ENCODE data around the gene ASB3. TPM values are rescaled to one million over a fixed set of nuclear protein-coding genes. Genes with fewer than 3 reads are reported as not detected.
A peak's percentile ranks its signal among the peaks of the same experiment; 100 is the strongest.

Gene ASB3
- total RNA-seq, 1 experiment from 2014 or later = 11.9 TPM

DNA sequence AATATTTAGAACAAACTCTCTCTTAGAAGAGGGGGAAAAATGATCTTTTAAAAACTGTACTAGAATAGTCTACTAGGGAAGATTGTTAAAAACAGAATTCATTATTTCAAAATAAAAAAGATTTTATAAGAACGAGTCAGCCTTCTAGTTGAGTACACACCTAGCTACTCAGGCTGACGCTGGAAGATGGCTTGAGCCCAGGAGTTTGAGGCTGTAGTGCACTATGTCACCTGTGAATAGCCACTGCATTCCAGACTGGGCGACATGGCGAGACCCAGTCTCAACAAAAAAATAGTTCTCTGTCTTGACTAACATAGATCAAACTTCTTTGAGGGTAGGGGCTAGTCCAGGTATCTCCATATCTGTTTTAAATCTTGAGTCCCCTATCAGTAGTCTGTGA lies 34.0 kb upstream of the ASB3 start:
- no peaks in the 10 kb centered on the region for H4K20me1 ChIP-seq (ENCODE audit: low read length)
- no peaks in the 10 kb centered on the region for H3K9me3 ChIP-seq (ENCODE audit: low read length)
- CTCF ChIA-PET = interaction anchor here (0.6 kb wide), 1 partner anchor 10 kb away, joined by 5 read pairs; no protein-coding TSS in a partner anchor
- peak; percentile 90 for ATAC-seq
- no peak overlapping the region for H3K4me2 ChIP-seq (ENCODE audit: low read length)
- peak; percentile 56 for DNase-seq
- H3K27ac ChIP-seq (ENCODE audit: low read length) = no peak overlapping the region
- H3K79me2 ChIP-seq (ENCODE audit: low read length) = no peaks in the 10 kb centered on the region
- H3K36me3 ChIP-seq (ENCODE audit: low read depth, low read length) = peaks cover 12% of the 10 kb centered on the region
- intact Hi-C loops (cut with micrococcal nuclease) = no loop called here
- H3F3A ChIP-seq (ENCODE audit: low read length, unreplicated experiment) = no peaks in the 10 kb centered on the region
- TF ChIP-seq EZH2phosphoT487 (IDR thresholded peaks at IDR 0.05; ENCODE audit: borderline replicate concordance, low read length) (no peak), EZH2 (IDR thresholded peaks at IDR 0.05; ENCODE audit: low read length, unreplicated experiment) (no peak)
- no peak overlapping the region for H3K9ac ChIP-seq (ENCODE audit: low read length)
- POLR2A ChIA-PET (ENCODE audit: unreplicated experiment) = no interaction called here
- no peaks in the 10 kb centered on the region for H3K27me3 ChIP-seq (ENCODE audit: low read length)
- H3K4me1 ChIP-seq (ENCODE audit: insufficient read depth, low read length) = no peaks in the 10 kb centered on the region
- H3K9me2 ChIP-seq (replicated peaks; ENCODE audit: low read length) = no peaks in the 10 kb centered on the region
- BruUV-seq (replicated peaks) = no TSS peak
- no peak overlapping the region for H2AFZ ChIP-seq (ENCODE audit: low read length)
- no peak overlapping the region for H3K4me3 ChIP-seq (ENCODE audit: low read length)

DNA sequence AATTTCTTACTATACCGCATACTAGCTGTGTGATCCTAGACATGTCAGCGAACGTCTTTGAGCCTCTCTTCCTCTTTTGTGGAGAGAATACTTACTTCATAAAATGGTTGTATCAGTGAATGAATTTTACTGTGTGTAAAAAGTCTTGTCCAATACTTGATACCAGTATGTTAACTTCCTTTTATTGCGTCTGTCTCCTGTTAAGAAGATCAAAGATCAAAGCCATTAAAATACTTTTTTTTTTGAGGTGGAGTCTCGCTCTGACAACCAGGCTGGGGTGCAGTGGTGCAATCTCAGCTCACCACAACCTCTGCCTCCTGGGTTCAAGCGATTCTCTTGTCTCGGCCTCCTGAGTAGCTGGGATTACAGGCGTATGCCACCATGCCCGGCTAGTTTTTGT lies 33.3 kb upstream of the ASB3 start:
- Histone ChIP-seq H2AFZ (ENCODE audit: low read length) (no peak overlapping the region), H3K9me2 (replicated peaks; ENCODE audit: low read length) (no peaks in the 10 kb centered on the region), H3K4me2 (ENCODE audit: low read length) (no peak overlapping the region), H3K27ac (ENCODE audit: low read length) (no peak overlapping the region), H3F3A (ENCODE audit: low read length, unreplicated experiment) (no peaks in the 10 kb centered on the region), H3K9me3 (ENCODE audit: low read length) (no peaks in the 10 kb centered on the region), H3K9ac (ENCODE audit: low read length) (no peak overlapping the region), H3K36me3 (ENCODE audit: low read depth, low read length) (peaks cover 18% of the 10 kb centered on the region), H3K27me3 (ENCODE audit: low read length) (no peaks in the 10 kb centered on the region), H3K79me2 (ENCODE audit: low read length) (no peaks in the 10 kb centered on the region), H3K4me3 (ENCODE audit: low read length) (no peak overlapping the region), H3K4me1 (ENCODE audit: insufficient read depth, low read length) (no peaks in the 10 kb centered on the region), H4K20me1 (ENCODE audit: low read length) (no peaks in the 10 kb centered on the region)
- DNase-seq (no peak), ATAC-seq (no peak)
- BruUV-seq (replicated peaks) = no TSS peak
- TF ChIP-seq EZH2phosphoT487 (IDR thresholded peaks at IDR 0.05; ENCODE audit: borderline replicate concordance, low read length) (no peak), EZH2 (IDR thresholded peaks at IDR 0.05; ENCODE audit: low read length, unreplicated experiment) (no peak)
- TF ChIP-seq, protein P1, sequence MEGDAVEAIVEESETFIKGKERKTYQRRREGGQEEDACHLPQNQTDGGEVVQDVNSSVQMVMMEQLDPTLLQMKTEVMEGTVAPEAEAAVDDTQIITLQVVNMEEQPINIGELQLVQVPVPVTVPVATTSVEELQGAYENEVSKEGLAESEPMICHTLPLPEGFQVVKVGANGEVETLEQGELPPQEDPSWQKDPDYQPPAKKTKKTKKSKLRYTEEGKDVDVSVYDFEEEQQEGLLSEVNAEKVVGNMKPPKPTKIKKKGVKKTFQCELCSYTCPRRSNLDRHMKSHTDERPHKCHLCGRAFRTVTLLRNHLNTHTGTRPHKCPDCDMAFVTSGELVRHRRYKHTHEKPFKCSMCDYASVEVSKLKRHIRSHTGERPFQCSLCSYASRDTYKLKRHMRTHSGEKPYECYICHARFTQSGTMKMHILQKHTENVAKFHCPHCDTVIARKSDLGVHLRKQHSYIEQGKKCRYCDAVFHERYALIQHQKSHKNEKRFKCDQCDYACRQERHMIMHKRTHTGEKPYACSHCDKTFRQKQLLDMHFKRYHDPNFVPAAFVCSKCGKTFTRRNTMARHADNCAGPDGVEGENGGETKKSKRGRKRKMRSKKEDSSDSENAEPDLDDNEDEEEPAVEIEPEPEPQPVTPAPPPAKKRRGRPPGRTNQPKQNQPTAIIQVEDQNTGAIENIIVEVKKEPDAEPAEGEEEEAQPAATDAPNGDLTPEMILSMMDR (conservative IDR thresholded peaks at IDR 0.05; ENCODE audit: low read depth, low read length) = no peak
- intact Hi-C loops (cut with micrococcal nuclease) = no loop called here
- ChIA-PET POLR2A (ENCODE audit: unreplicated experiment) (no interaction called here), CTCF (no interaction called here)

DNA sequence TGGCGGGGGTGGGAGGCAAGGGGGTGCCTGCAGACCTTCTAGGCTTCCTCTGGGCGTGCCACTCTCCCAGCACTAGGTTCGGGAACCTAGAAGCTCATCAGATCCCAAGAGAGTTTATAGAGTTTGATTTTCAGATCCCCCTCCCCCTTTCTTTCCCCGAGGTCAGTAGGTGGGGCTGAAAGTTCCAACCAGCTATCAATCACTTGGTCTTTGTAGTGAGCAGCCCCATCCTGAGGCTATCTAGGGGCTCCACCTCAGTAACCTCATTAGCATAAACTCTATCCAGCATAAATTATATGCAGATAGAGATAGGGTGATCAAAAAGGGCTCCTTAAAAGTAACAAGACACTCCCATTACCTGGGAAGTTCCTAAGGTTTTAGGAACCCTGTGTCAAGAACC lies 32.9 kb upstream of the ASB3 start:
- CTCF ChIA-PET = no interaction called here
- Histone ChIP-seq H3K4me2 (ENCODE audit: low read length) (no peak overlapping the region), H3K27me3 (ENCODE audit: low read length) (no peaks in the 10 kb centered on the region), H3K4me1 (ENCODE audit: insufficient read depth, low read length) (no peaks in the 10 kb centered on the region), H3K9ac (ENCODE audit: low read length) (no peak overlapping the region), H3K79me2 (ENCODE audit: low read length) (no peaks in the 10 kb centered on the region), H3K9me2 (replicated peaks; ENCODE audit: low read length) (no peaks in the 10 kb centered on the region), H3K4me3 (ENCODE audit: low read length) (no peak overlapping the region), H3F3A (ENCODE audit: low read length, unreplicated experiment) (no peaks in the 10 kb centered on the region), H3K27ac (ENCODE audit: low read length) (no peak overlapping the region), H3K9me3 (ENCODE audit: low read length) (no peaks in the 10 kb centered on the region), H4K20me1 (ENCODE audit: low read length) (no peaks in the 10 kb centered on the region), H3K36me3 (ENCODE audit: low read depth, low read length) (peaks cover 18% of the 10 kb centered on the region), H2AFZ (ENCODE audit: low read length) (no peak overlapping the region)
- DNase-seq (no peak), ATAC-seq (no peak)
- TF ChIP-seq EZH2phosphoT487 (IDR thresholded peaks at IDR 0.05; ENCODE audit: borderline replicate concordance, low read length) = no peak
- POLR2A ChIA-PET (ENCODE audit: unreplicated experiment) = no interaction called here
- BruUV-seq (replicated peaks) = TSS peak; percentile 2
- intact Hi-C loops (cut with micrococcal nuclease) = no loop called here

DNA sequence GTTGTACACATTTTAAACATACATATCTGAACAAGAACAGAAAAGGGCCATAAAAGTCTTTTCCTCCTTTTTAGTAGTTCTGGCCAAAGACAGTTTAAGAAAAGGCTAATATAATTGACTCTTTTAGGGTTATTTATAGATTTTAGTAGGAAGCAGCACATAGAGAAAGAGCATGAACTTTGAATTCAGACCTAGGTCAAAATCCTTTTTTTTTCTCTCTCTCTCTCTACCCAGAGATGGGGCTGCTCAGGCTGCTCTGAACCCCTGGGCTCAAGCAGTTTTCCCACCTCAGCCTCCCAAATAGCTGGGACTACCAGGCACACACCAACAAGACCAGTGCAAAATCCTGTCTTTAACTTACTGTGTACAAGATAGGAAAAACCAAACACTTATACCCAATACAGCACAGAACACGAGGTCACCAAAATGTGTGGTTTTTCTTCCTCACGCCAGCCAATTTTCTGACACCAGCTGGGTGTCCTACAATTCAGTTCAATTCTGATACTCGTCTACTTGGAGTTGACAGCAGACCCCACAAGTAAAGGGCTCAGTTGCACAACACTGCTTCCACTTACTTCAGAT lies 32.2 kb upstream of the ASB3 start:
- CTCF ChIA-PET = no interaction called here

More for the DNA sequence above, 32.2 kb upstream of the ASB3 start:
- Histone ChIP-seq H3K4me3 (ENCODE audit: low read length) (no peak overlapping the region), H3F3A (ENCODE audit: low read length, unreplicated experiment) (no peaks in the 10 kb centered on the region), H3K27me3 (ENCODE audit: low read length) (no peaks in the 10 kb centered on the region), H2AFZ (ENCODE audit: low read length) (no peak overlapping the region), H3K4me1 (ENCODE audit: insufficient read depth, low read length) (no peaks in the 10 kb centered on the region), H3K27ac (ENCODE audit: low read length) (no peak overlapping the region), H3K9me3 (ENCODE audit: low read length) (no peaks in the 10 kb centered on the region), H3K36me3 (ENCODE audit: low read depth, low read length) (peaks cover 18% of the 10 kb centered on the region), H3K4me2 (ENCODE audit: low read length) (no peak overlapping the region), H4K20me1 (ENCODE audit: low read length) (no peaks in the 10 kb centered on the region), H3K9me2 (replicated peaks; ENCODE audit: low read length) (no peaks in the 10 kb centered on the region), H3K79me2 (ENCODE audit: low read length) (no peaks in the 10 kb centered on the region), H3K9ac (ENCODE audit: low read length) (no peak overlapping the region)
- TF ChIP-seq, protein P1 (conservative IDR thresholded peaks at IDR 0.05; ENCODE audit: low read depth, low read length) = no peak
- no peak for TF ChIP-seq EZH2phosphoT487 (IDR thresholded peaks at IDR 0.05; ENCODE audit: borderline replicate concordance, low read length)
- no peak for TF ChIP-seq EZH2 (IDR thresholded peaks at IDR 0.05; ENCODE audit: low read length, unreplicated experiment)
- intact Hi-C loops (cut with micrococcal nuclease) = no loop called here
- BruUV-seq (replicated peaks) = no TSS peak
- ATAC-seq (no peak), DNase-seq (no peak)
- POLR2A ChIA-PET (ENCODE audit: unreplicated experiment) = no interaction called here

All from PC-3 (cell line).